Pancreas (tissue), 10 donors: ENCODE measurements around the gene HOXC4. TPM values are rescaled to one million over a fixed set of nuclear protein-coding genes. Genes with fewer than 3 reads are reported as not detected.

Source experiments
- ATAC-seq, 4 donors: fragments of 200-7000 bp; cut with Tn5 transposase; one replicate each; pipeline versions ENCODE4 v1.8.0 to v1.9.1; 2020; ENCODE audit warnings: mild to moderate bottlenecking in 4 of 4, moderate library complexity in 4 of 4
- DNase-seq, 6 donors: peaks; one replicate each; pipeline ENCODE4 v3.0.0-alpha.2; 2020
- FAIRE-seq: peaks from 2 replicates; lab custom pipeline; 2012; peaks lifted over from hg19 to GRCh38; lab: Jason Lieb, UNC
- H3K27ac ChIP-seq, 4 donors: fragments of 200-600 bp; sonication (generic); 1 replicate in 3 of 4; 2 replicates in 1 of 4; pipeline versions ENCODE4 v1.5.0 to v1.8.0; 2020
- H3K27me3 ChIP-seq, 4 donors: fragments of 200-600 bp; one replicate each; pipeline ENCODE4 v1.8.0; 2021
- H3K36me3 ChIP-seq, 3 donors: fragments of 200-600 bp; sonication (generic) in 1 of 3; one replicate each; pipeline versions ENCODE4 v1.5.0 to v1.8.0; 2020 to 2021
- H3K4me1 ChIP-seq, 3 donors: fragments of 200-600 bp; one replicate each; pipeline ENCODE4 v1.8.0; 2021
- H3K4me3 ChIP-seq, 4 donors: fragments of 200-600 bp; sonication (generic) in 2 of 4; one replicate each; pipeline versions ENCODE4 v1.5.0 to v1.8.0; 2020 to 2021
- H3K9me3 ChIP-seq, 4 donors: fragments of 200-600 bp; one replicate each; pipeline ENCODE4 v1.8.0; 2021
- CTCF ChIP-seq, 4 donors: fragments of 200-600 bp; sonication (generic) in 3 of 4; IDR thresholded peaks; one replicate each; pipeline versions ENCODE4 v1.5.0 to v1.8.0; 2021; ENCODE audit warnings: antibody characterized with exemption in 4 of 4
- WGBS, 2 donors: extraction: QIAGEN DNeasy Blood & Tissue Kit; methylation state at CpG; one replicate each; pipeline ENCODE4 v1.1.7; 2013; 5-methylcytosine and 5-hydroxymethylcytosine counted together
- intact Hi-C, 3 donors: fragments of 100-400 bp; cut with DNase I; formaldehyde crosslinking; loops; one replicate each; pipeline versions ENCODE4 v1.11.1 to v1.14.2; 2022
- polyA plus RNA-seq, 2 donors: library from polyadenylated mRNA; stranded (reverse); fragments of 200-250 nt; gene quantifications; one replicate each; pipeline ENCODE4 v1.2.3, GENCODE V29; 2013
- total RNA-seq, 6 donors: library from RNA; stranded (reverse); fragmentation: NEBNext Ultra II Directional in 4 of 6; extraction: Animal tissue kit (Norgen Biotek cat#: 25700) in 4 of 6; gene quantifications; one replicate each; pipeline versions ENCODE4 v1.2.1 to v1.2.4, GENCODE V29; 2021 to 2023
- donor health status: healthy with polysubstance abuse.
- donor health status: DM: no; HTN: no; CAD: no; lungs with moderate emphysema.
- donor health status: DM: no; HTN: no; CAD: no.
- donor health status: control.
- donor health status: control.
- donor health status: Bipolar disorder and iron deficiency.
- donor health status: DM: yes; HTN: yes; CAD: no.
- donor health status: DM: no; HTN: no; CAD: no.
- donor health status: DM: no; HTN: no; CAD: no.
- donor health status: DM: yes; HTN: yes; CAD: no.

HOXC4 gene
- total and polyA plus RNA-seq, 8 donors, result 0.15 to 0.62 (median 0.25) TPM; not detected in 4

- Histone ChIP-seq H3K9me3 (no peaks in the 10 kb centered on the region), H3K36me3 (no peaks in the 10 kb centered on the region), H3K4me3 (no peak overlapping the region), H3K27ac (no peak overlapping the region), H3K27me3 (peaks cover 0 to 52% (median 12%) of the 10 kb centered on the region in 4 donors), H3K4me1 (peaks cover 0 to 4% (median 0%) of the 10 kb centered on the region in 3 donors)
- TF ChIP-seq CTCF (IDR thresholded peaks at IDR 0.05), result no peak
- intact Hi-C loops, result no loop called here
- WGBS, 2 donors, result 33 to 35% methylated on average over 6 of the region's 6 CpGs
- DNase-seq (no peak), ATAC-seq (no peak), FAIRE-seq (no peak)
Observed at GRCh38 chr12:54012631-54013409, 40.8 kb upstream of the HOXC4 start.

- ATAC-seq (no peak), DNase-seq (no peak), FAIRE-seq (no peak)
- Histone ChIP-seq H3K4me3 (no peak overlapping the region), H3K27ac (no peak overlapping the region), H3K4me1 (peaks cover 0 to 4% (median 0%) of the 10 kb centered on the region in 3 donors), H3K9me3 (no peaks in the 10 kb centered on the region), H3K27me3 (peaks cover 0 to 42% (median 9%) of the 10 kb centered on the region in 4 donors), H3K36me3 (no peaks in the 10 kb centered on the region)
- 10 to 12% methylated on average over 36 of the region's 36 CpGs for WGBS, 2 donors
- no peak for TF ChIP-seq CTCF (IDR thresholded peaks at IDR 0.05)
- intact Hi-C loops, result no loop called here
Observed at GRCh38 chr12:54014377-54015017, 39.1 kb upstream of the HOXC4 start.

- intact Hi-C loops, result no loop called here
- FAIRE-seq (no peak), ATAC-seq (no peak), DNase-seq (no peak)
- no peaks in the 10 kb centered on the region for H3K36me3 ChIP-seq
- peaks cover 0 to 35% (median 9%) of the 10 kb centered on the region in 4 donors for H3K27me3 ChIP-seq
- no peak overlapping the region for H3K27ac ChIP-seq
- peaks cover 0 to 4% (median 0%) of the 10 kb centered on the region in 3 donors for H3K4me1 ChIP-seq
- 12 to 18% methylated on average over 23 of the region's 23 CpGs for WGBS, 2 donors
- TF ChIP-seq CTCF (IDR thresholded peaks at IDR 0.05), result no peak
- H3K4me3 ChIP-seq, result no peak overlapping the region
- H3K9me3 ChIP-seq, result no peaks in the 10 kb centered on the region
Observed at GRCh38 chr12:54015018-54015931, 38.4 kb upstream of the HOXC4 start.

- H3K27ac ChIP-seq, result no peak overlapping the region
- 7 to 14% methylated on average over 3 of the region's 3 CpGs for WGBS, 2 donors
- H3K4me3 ChIP-seq, result no peak overlapping the region
- peaks cover 0 to 32% (median 9%) of the 10 kb centered on the region in 4 donors for H3K27me3 ChIP-seq
- TF ChIP-seq CTCF (IDR thresholded peaks at IDR 0.05), result no peak
- FAIRE-seq (no peak), DNase-seq (no peak), ATAC-seq (no peak)
- H3K9me3 ChIP-seq, result no peaks in the 10 kb centered on the region
- H3K36me3 ChIP-seq, result no peaks in the 10 kb centered on the region
- intact Hi-C loops, result no loop called here
- H3K4me1 ChIP-seq, result peaks cover 0 to 4% (median 0%) of the 10 kb centered on the region in 3 donors
Observed at GRCh38 chr12:54016051-54016450, 37.6 kb upstream of the HOXC4 start.
